KMS-11 (cell line): ENCODE results near the gene PARP11.

Source experiments
- H2AFZ ChIP-seq: fragments of 200-600 bp; sonication (generic); 2 replicates; pipeline ENCODE4 v1.6.1; 2016; ENCODE audit warnings: antibody characterized with exemption, mixed run types, low read depth
- H3K27ac ChIP-seq: fragments of 200-600 bp; sonication (generic); 2 replicates; pipeline ENCODE4 v1.6.1; 2016; ENCODE audit warnings: mild to moderate bottlenecking, mixed run types
- H3K27me3 ChIP-seq: fragments of 200-600 bp; sonication (generic); 2 replicates; pipeline ENCODE4 v1.6.1; 2017; ENCODE audit warnings: mild to moderate bottlenecking, low read depth, mixed run types, moderate library complexity; ENCODE audit not compliant: insufficient read depth
- H3K36me3 ChIP-seq: fragments of 200-600 bp; sonication (generic); 2 replicates; pipeline ENCODE4 v1.6.1; 2017; ENCODE audit warnings: mild to moderate bottlenecking, mixed run types; ENCODE audit not compliant: insufficient read depth
- H3K4me1 ChIP-seq: fragments of 200-600 bp; sonication (generic); 2 replicates; pipeline ENCODE4 v1.6.1; 2016; ENCODE audit warnings: mild to moderate bottlenecking, low read depth, mixed run types; ENCODE audit not compliant: poor library complexity, severe bottlenecking
- H3K4me2 ChIP-seq: fragments of 200-600 bp; sonication (generic); 2 replicates; pipeline ENCODE4 v1.7.0; 2016; ENCODE audit warnings: mild to moderate bottlenecking, mixed run types
- H3K4me3 ChIP-seq: fragments of 200-600 bp; sonication (generic); IDR thresholded peaks from 2 replicates; pipeline ENCODE4 v1.6.1; 2017; ENCODE audit warnings: low read depth, low read length, mixed read lengths; ENCODE audit not compliant: insufficient read depth
- H3K79me2 ChIP-seq: fragments of 200-600 bp; sonication (generic); 2 replicates; pipeline ENCODE4 v1.6.1; 2016; ENCODE audit warnings: low read depth, mixed run types; ENCODE audit not compliant: insufficient read depth
- H3K9ac ChIP-seq: fragments of 200-600 bp; sonication (generic); 2 replicates; pipeline ENCODE4 v1.6.1; 2016; ENCODE audit warnings: mild to moderate bottlenecking, mixed run types
- H4K20me1 ChIP-seq: fragments of 200-600 bp; sonication (generic); 2 replicates; pipeline ENCODE4 v1.6.1; 2016; ENCODE audit warnings: mild to moderate bottlenecking, mixed run types; ENCODE audit not compliant: insufficient read depth
- TF ChIP-seq, protein P1 (sequence below): fragments of 200-600 bp; sonication (generic); conservative IDR thresholded peaks from 2 replicates; pipeline ENCODE4 v1.6.1; 2017; ENCODE audit warnings: low read depth, mild to moderate bottlenecking, antibody characterized with exemption, low read length, moderate library complexity, mixed read lengths

PARP11 gene

GRCh38 chr12:3789838-3790237 lies 83.4 kb downstream of the PARP11 start:
- Histone ChIP-seq H3K9ac (no peak overlapping the region), H3K27ac (no peak overlapping the region), H3K4me3 (no peak overlapping the region), H3K36me3 (no peaks in the 10 kb centered on the region), H2AFZ (no peak overlapping the region), H4K20me1 (no peaks in the 10 kb centered on the region), H3K27me3 (no peaks in the 10 kb centered on the region), H3K4me2 (no peak overlapping the region), H3K4me1 (no peaks in the 10 kb centered on the region), H3K79me2 (no peaks in the 10 kb centered on the region)
- TF ChIP-seq, protein P1, sequence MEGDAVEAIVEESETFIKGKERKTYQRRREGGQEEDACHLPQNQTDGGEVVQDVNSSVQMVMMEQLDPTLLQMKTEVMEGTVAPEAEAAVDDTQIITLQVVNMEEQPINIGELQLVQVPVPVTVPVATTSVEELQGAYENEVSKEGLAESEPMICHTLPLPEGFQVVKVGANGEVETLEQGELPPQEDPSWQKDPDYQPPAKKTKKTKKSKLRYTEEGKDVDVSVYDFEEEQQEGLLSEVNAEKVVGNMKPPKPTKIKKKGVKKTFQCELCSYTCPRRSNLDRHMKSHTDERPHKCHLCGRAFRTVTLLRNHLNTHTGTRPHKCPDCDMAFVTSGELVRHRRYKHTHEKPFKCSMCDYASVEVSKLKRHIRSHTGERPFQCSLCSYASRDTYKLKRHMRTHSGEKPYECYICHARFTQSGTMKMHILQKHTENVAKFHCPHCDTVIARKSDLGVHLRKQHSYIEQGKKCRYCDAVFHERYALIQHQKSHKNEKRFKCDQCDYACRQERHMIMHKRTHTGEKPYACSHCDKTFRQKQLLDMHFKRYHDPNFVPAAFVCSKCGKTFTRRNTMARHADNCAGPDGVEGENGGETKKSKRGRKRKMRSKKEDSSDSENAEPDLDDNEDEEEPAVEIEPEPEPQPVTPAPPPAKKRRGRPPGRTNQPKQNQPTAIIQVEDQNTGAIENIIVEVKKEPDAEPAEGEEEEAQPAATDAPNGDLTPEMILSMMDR = no peak

- Histone ChIP-seq H3K79me2 (no peaks in the 10 kb centered on the region), H3K9ac (no peak overlapping the region), H3K36me3 (no peaks in the 10 kb centered on the region), H3K27me3 (no peaks in the 10 kb centered on the region), H4K20me1 (no peaks in the 10 kb centered on the region), H3K4me3 (no peak overlapping the region), H3K27ac (no peak overlapping the region), H2AFZ (no peak overlapping the region), H3K4me1 (no peaks in the 10 kb centered on the region), H3K4me2 (no peak overlapping the region)
- TF ChIP-seq, protein P1 = peak; percentile 72
Observed at GRCh38 chr12:3777206-3777809, 95.9 kb downstream of the PARP11 start.

DNA sequence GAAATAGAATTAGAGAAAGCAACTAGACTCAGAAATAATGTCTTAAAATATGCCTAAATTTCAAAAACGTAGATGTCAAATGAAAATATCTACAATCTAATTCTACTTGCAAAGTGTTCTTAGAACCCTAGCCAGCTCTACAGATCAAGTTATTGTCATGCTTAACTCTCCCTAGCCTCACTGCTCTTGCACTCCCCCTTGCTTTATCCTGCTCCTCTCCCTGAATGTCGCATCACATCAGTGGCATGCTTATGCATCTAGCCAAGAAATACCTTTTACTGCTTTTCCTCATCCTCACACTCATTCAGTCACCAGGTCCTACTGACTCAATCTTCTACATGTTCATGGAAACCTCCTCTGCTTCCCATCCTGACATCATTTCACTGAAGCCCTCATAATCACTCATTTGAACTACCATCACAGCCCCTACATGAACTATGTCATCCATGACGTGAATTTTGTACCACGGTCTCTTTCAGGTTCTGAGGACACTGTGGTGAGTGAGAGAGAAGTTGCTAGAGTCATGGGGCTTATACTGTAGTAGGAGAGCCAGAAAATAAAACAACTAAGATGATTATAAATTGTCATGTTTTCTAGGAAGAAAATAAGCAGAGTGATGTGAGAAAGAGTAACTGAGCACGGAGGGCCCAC lies 97.7 kb downstream of the PARP11 start:
- Histone ChIP-seq H3K9ac (no peak overlapping the region), H3K36me3 (no peaks in the 10 kb centered on the region), H3K27ac (no peak overlapping the region), H3K79me2 (no peaks in the 10 kb centered on the region), H2AFZ (no peak overlapping the region), H3K4me1 (no peaks in the 10 kb centered on the region), H3K27me3 (no peaks in the 10 kb centered on the region), H3K4me2 (no peak overlapping the region), H4K20me1 (no peaks in the 10 kb centered on the region), H3K4me3 (no peak overlapping the region)
- TF ChIP-seq, protein P1 = no peak

GRCh38 chr12:3772380-3772779 lies 100.8 kb downstream of the PARP11 start:
- Histone ChIP-seq H2AFZ (no peak overlapping the region), H3K79me2 (no peaks in the 10 kb centered on the region), H3K4me2 (no peak overlapping the region), H3K4me3 (no peak overlapping the region), H4K20me1 (no peaks in the 10 kb centered on the region), H3K4me1 (no peaks in the 10 kb centered on the region), H3K27ac (no peak overlapping the region), H3K9ac (no peak overlapping the region), H3K36me3 (no peaks in the 10 kb centered on the region), H3K27me3 (no peaks in the 10 kb centered on the region)
- TF ChIP-seq, protein P1 = no peak
